ENCODE results near the gene C22orf15. TPM values are rescaled to one million over a fixed set of nuclear protein-coding genes. Genes with fewer than 3 reads are reported as not detected.

Gene C22orf15
- total and polyA plus RNA-seq, 2 of the 8 experiments (the other 6 are each of a cell fraction or from before 2014, with no cell fraction given), result 4.2 to 4.9 TPM

GRCh38 chr22:23714596-23715578 is 47.9 kb upstream of the C22orf15 start (continued):
- TF ChIP-seq TCF12 (IDR thresholded peaks at IDR 0.05; ENCODE audit: low read depth, low read length) (no peak), BCL11A (IDR thresholded peaks at IDR 0.05; ENCODE audit: low read depth in 2 of 2, low read length in 2 of 2) (no peak), ATF2 (IDR thresholded peaks at IDR 0.05; ENCODE audit: low read length) (no peak), CEBPB (IDR thresholded peaks at IDR 0.05; ENCODE audit: low read depth, low read length) (no peak), SIN3A (conservative IDR thresholded peaks at IDR 0.05 in 1 of 2, IDR thresholded peaks at IDR 0.05 in 1 of 2; ENCODE audit: low read depth in 1 of 2, low read length in 2 of 2) (no peak), ZNF274 (IDR thresholded peaks at IDR 0.05; ENCODE audit: borderline replicate concordance, extremely low read depth, low read length) (no peak)
- TF ChIP-seq, protein P1, sequence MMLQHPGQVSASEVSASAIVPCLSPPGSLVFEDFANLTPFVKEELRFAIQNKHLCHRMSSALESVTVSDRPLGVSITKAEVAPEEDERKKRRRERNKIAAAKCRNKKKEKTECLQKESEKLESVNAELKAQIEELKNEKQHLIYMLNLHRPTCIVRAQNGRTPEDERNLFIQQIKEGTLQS (IDR thresholded peaks at IDR 0.05; ENCODE audit: insufficient read depth, low read depth, low read length), result no peak

Data from H1 (cell line).